ENCODE data around the gene SKI.

DNA sequence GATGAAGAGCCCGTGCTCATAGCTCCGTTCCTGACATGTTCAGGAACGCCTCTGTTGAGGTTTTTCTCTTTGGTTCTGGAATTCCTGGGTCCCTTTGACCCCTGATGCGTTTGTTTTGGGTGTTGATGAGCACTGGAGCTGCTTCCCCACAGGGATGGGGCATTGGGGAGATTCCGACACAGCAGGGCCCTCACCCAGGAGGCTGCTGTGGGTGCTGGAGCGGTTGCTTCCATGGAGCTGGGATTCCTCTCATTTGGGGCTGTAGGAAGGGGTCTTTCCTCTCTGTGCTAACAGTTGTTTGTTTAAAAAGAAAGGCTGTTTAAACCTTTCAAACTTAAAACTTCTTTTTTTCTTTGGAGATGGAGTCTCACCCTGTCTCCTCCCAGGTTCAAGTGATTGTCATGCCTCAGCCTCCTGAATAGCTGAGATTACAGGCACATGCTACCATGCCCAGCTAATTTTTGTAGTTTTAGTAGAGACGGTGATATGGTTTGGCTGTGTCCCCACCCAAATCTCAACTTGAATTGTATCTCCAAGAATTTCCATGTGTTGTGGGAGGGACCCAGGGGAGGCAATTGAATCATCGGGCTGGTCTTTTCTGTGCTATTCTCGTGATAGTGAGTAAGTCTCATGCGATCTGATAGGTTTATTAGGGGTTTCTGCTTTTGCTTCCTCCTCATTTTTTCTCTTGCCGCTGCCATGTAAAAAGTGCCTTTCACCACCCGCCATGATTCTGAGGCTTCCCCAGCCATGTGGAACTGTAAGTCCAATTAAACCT lies 48.9 kb downstream of the SKI start:
- TF ChIP-seq, protein P1, sequence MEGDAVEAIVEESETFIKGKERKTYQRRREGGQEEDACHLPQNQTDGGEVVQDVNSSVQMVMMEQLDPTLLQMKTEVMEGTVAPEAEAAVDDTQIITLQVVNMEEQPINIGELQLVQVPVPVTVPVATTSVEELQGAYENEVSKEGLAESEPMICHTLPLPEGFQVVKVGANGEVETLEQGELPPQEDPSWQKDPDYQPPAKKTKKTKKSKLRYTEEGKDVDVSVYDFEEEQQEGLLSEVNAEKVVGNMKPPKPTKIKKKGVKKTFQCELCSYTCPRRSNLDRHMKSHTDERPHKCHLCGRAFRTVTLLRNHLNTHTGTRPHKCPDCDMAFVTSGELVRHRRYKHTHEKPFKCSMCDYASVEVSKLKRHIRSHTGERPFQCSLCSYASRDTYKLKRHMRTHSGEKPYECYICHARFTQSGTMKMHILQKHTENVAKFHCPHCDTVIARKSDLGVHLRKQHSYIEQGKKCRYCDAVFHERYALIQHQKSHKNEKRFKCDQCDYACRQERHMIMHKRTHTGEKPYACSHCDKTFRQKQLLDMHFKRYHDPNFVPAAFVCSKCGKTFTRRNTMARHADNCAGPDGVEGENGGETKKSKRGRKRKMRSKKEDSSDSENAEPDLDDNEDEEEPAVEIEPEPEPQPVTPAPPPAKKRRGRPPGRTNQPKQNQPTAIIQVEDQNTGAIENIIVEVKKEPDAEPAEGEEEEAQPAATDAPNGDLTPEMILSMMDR (IDR thresholded peaks at IDR 0.05; ENCODE audit: borderline replicate concordance, extremely low read depth, low read length, poor library complexity, severe bottlenecking): no peak
- no peak for TF ChIP-seq EZH2 (IDR thresholded peaks at IDR 0.05; ENCODE audit: borderline replicate concordance, low read depth, low read length, severe bottlenecking)
